Sigmoid colon (tissue), 4 donors: ENCODE results near the gene MAT2A.

Source experiments
- CTCF ChIP-seq, 4 experiments: fragments of 450-650 bp in 3 of 4; fragments of 200-600 bp in 1 of 4; IDR thresholded peaks; one replicate each; pipeline ENCODE4 v1.5.1; 2016 to 2019; ENCODE audit warnings: antibody characterized with exemption in 4 of 4, mild to moderate bottlenecking in 3 of 4, moderate library complexity in 2 of 4
- POLR2A ChIP-seq, 2 donors: fragments of 450-650 bp; IDR thresholded peaks; one replicate each; pipeline ENCODE4 v1.6.1; 2016; ENCODE audit warnings: antibody characterized with exemption in 2 of 2, mild to moderate bottlenecking in 2 of 2, moderate library complexity in 2 of 2
- POLR2AphosphoS5 ChIP-seq, 4 donors: sonication (generic); formaldehyde crosslinking; IDR thresholded peaks; one replicate each; pipeline ENCODE4 v1.6.1; 2017; ENCODE audit warnings: antibody characterized with exemption in 4 of 4

GRCh38 chr2:85553184-85553583, 14.2 kb downstream of the MAT2A start:
- TF ChIP-seq CTCF (IDR thresholded peaks at IDR 0.05) = no peak
- no peak for TF ChIP-seq POLR2AphosphoS5 (IDR thresholded peaks at IDR 0.05)
- TF ChIP-seq POLR2A (IDR thresholded peaks at IDR 0.05) = no peak
